ENCODE results near the gene ASTN2. TPM values are rescaled to one million over a fixed set of nuclear protein-coding genes. Genes with fewer than 3 reads are reported as not detected.
A peak's percentile ranks its signal among the peaks of the same experiment; 100 is the strongest.

ASTN2 gene
- total and polyA plus RNA-seq, 9 of the 15 experiments (the other 6 are each of a cell fraction or from before 2014, with no cell fraction given): 0.56 to 3.5 (median 1.9) TPM

- intact Hi-C loops (cut with micrococcal nuclease): no loop called here
- peaks cover 0 to 9% of the 10 kb centered on the region in 2 experiments; a peak in 4 of 5 replicates for H3K4me1 ChIP-seq (replicated peaks in 1 of 2; ENCODE audit: control insufficient read depth in 2 of 2, insufficient read depth in 2 of 2, low read length in 2 of 2)
These were observed 867.0 kb downstream of the ASTN2 start for GRCh38 chr9:116547729-116548426.

GRCh38 chr9:116546711-116547581 is 867.9 kb downstream of the ASTN2 start:
- WGBS (ENCODE audit: insufficient coverage, low coverage, missing lambda C conversion rate): 20% methylated on average over 7 of the region's 7 CpGs
- Histone ChIP-seq H3K79me2 (ENCODE audit: control insufficient read depth, insufficient read depth, low read length) (no peaks in the 10 kb centered on the region), H4K20me1 (replicated peaks; ENCODE audit: control insufficient read depth, insufficient read depth, low read length) (no peaks in the 10 kb centered on the region), H3K36me3 (ENCODE audit: control insufficient read depth, insufficient read depth, low read length) (no peaks in the 10 kb centered on the region), H2AFZ (ENCODE audit: low read depth, low read length) (no peak overlapping the region), H3K4me3 (no peak overlapping the region), H3K9ac (ENCODE audit: insufficient read depth in 1 of 2, low read depth in 2 of 2, low read length in 2 of 2) (no peak overlapping the region), H3K27ac (ENCODE audit: extremely low read depth, low read depth, low read length) (no peak overlapping the region), H3K4me2 (ENCODE audit: insufficient read depth, low read length) (no peak overlapping the region), H3K4me1 (replicated peaks in 1 of 2; ENCODE audit: control insufficient read depth in 2 of 2, insufficient read depth in 2 of 2, low read length in 2 of 2) (peaks cover 0 to 9% of the 10 kb centered on the region in 2 experiments; a peak in 4 of 5 replicates), H3K9me3 (replicated peaks; ENCODE audit: control insufficient read depth, insufficient read depth, low read depth, low read length) (no peaks in the 10 kb centered on the region), H3K9me1 (ENCODE audit: control insufficient read depth, insufficient read depth, low read length) (no peaks in the 10 kb centered on the region), H3K27me3 (ENCODE audit: control insufficient read depth in 2 of 2, insufficient read depth in 2 of 2, low read length in 2 of 2) (no peaks in the 10 kb centered on the region)
- intact Hi-C loops (cut with micrococcal nuclease): no loop called here
- FAIRE-seq: no peak
- in situ Hi-C loops (cut with MboI): no loop called here
- ChIA-PET CTCF (ENCODE audit: low intra/inter-chr PET ratio) (no interaction called here), POLR2A (interaction anchor here (0.6 kb wide), 1 partner anchor 23 kb away, joined by 3 read pairs; no protein-coding TSS in a partner anchor)
- no TSS peak for BruUV-seq (replicated peaks)
- DNase-seq (ENCODE audit: extremely low read depth in 1 of 4, low spot score in 3 of 4): no peak
- ATAC-seq: no peak
- TF ChIP-seq CBFA2T2 (conservative IDR thresholded peaks at IDR 0.05) (peak; percentile 28; the same call in 1 of the 2 replicates), RFX1 (IDR thresholded peaks at IDR 0.05) (no peak), DPF2 (IDR thresholded peaks at IDR 0.05) (0 out of 2 replicates have a peak, but pooled peaks have one; percentile 44), MAFG (tag; conservative IDR thresholded peaks at IDR 0.05) (peak; percentile 73), HMBOX1 (IDR thresholded peaks at IDR 0.05) (no peak), ETV1 (tag; conservative IDR thresholded peaks at IDR 0.05; ENCODE audit: low read depth) (no peak)

More at GRCh38 chr9:116547729-116548426, 867.0 kb downstream of the ASTN2 start:
- H4K20me1 ChIP-seq (replicated peaks; ENCODE audit: control insufficient read depth, insufficient read depth, low read length): no peaks in the 10 kb centered on the region
- ChIA-PET POLR2A (interaction anchor here (0.5 kb wide), 1 partner anchor 98 kb away, joined by 3 read pairs; no protein-coding TSS in a partner anchor), CTCF (ENCODE audit: low intra/inter-chr PET ratio) (no interaction called here)
- ATAC-seq: no peak
- no peak for TF ChIP-seq FOXK2 (conservative IDR thresholded peaks at IDR 0.05 in 1 of 2, IDR thresholded peaks at IDR 0.05 in 1 of 2; ENCODE audit: low read depth in 2 of 2)
- no peaks in the 10 kb centered on the region for H3K9me3 ChIP-seq (replicated peaks; ENCODE audit: control insufficient read depth, insufficient read depth, low read depth, low read length)
- H3K9ac ChIP-seq (ENCODE audit: insufficient read depth in 1 of 2, low read depth in 2 of 2, low read length in 2 of 2): peak overlapping the region in 1 of 2 experiments; percentile 18; a peak in 1 of 4 replicates
- no peaks in the 10 kb centered on the region for H3K9me1 ChIP-seq (ENCODE audit: control insufficient read depth, insufficient read depth, low read length)
- H3K27ac ChIP-seq (ENCODE audit: extremely low read depth, low read depth, low read length): no peak overlapping the region
- no peak for FAIRE-seq
- in situ Hi-C loops (cut with MboI): no loop called here
- H3K79me2 ChIP-seq (ENCODE audit: control insufficient read depth, insufficient read depth, low read length): no peaks in the 10 kb centered on the region
- no peak overlapping the region for H3K4me3 ChIP-seq
- WGBS (ENCODE audit: insufficient coverage, low coverage, missing lambda C conversion rate): 20% methylated on average over 11 of the region's 11 CpGs
- BruUV-seq (replicated peaks): no TSS peak
- H3K4me2 ChIP-seq (ENCODE audit: insufficient read depth, low read length): no peak overlapping the region
- H3K36me3 ChIP-seq (ENCODE audit: control insufficient read depth, insufficient read depth, low read length): no peaks in the 10 kb centered on the region
- no peaks in the 10 kb centered on the region for H3K27me3 ChIP-seq (ENCODE audit: control insufficient read depth in 2 of 2, insufficient read depth in 2 of 2, low read length in 2 of 2)
- DNase-seq (ENCODE audit: extremely low read depth in 1 of 4, low spot score in 3 of 4): no peak
- no peak overlapping the region for H2AFZ ChIP-seq (ENCODE audit: low read depth, low read length)

Measured in K562 (cell line).